CD4-positive, alpha-beta T cell (primary cell): ENCODE data around the gene SLC38A10. TPM values are rescaled to one million over a fixed set of nuclear protein-coding genes. Genes with fewer than 3 reads are reported as not detected.

Source experiments
- ATAC-seq: fragments of 200-7000 bp; cut with Tn5 transposase; one replicate; pipeline ENCODE4 v1.10.0; 2022; ENCODE audit warnings: mild to moderate bottlenecking; ENCODE audit not compliant: poor library complexity
- CTCF ChIA-PET: fragments of 350-600 bp; sonication (Branson Sonifier 250); formaldehyde crosslinking; loops from one replicate; lab custom pipeline; 2021; ENCODE audit warnings: antibody characterized with exemption, inconsistent platforms; lab: Charles Lee
- POLR2A ChIA-PET: fragments of 350-600 bp; sonication (Branson Sonifier 250); formaldehyde crosslinking; loops from one replicate; lab custom pipeline; 2021; ENCODE audit warnings: antibody characterized with exemption, inconsistent platforms; lab: Charles Lee
- DNase-seq, 14 experiments: peaks; one replicate each; pipeline ENCODE4 v3.0.0-alpha.2; 2013 to 2020; ENCODE audit warnings: mixed read lengths in 2 of 14
- H3K27ac ChIP-seq, 2 donors: one replicate each; pipeline versions ENCODE4 v1.5.1 to v1.7.0; 2013; ENCODE audit warnings: low read length in 2 of 2, low read depth in 1 of 2, mild to moderate bottlenecking in 1 of 2
- H3K27me3 ChIP-seq, 2 experiments: 1 replicate in 1 of 2; 2 replicates in 1 of 2; pipeline versions ENCODE4 v1.6.1 to v1.7.0; 2013; ENCODE audit warnings: low read length in 2 of 2, control low read depth in 1 of 2, mild to moderate bottlenecking in 1 of 2, moderate library complexity in 1 of 2; ENCODE audit not compliant: insufficient read depth in 2 of 2, control insufficient read depth in 1 of 2
- H3K36me3 ChIP-seq: one replicate; pipeline ENCODE4 v1.6.1; 2013; ENCODE audit warnings: low read length, control low read depth; ENCODE audit not compliant: insufficient read depth
- H3K4me1 ChIP-seq: one replicate; pipeline ENCODE4 v1.6.1; 2013; ENCODE audit warnings: low read length, control low read depth; ENCODE audit not compliant: insufficient read depth
- H3K4me3 ChIP-seq: one replicate; pipeline ENCODE4 v1.5.1; 2013; ENCODE audit warnings: mild to moderate bottlenecking, low read length, moderate library complexity
- H3K9me3 ChIP-seq, 2 experiments: 1 replicate in 1 of 2; 2 replicates in 1 of 2; pipeline versions ENCODE4 v1.6.1 to v1.7.0; 2013; ENCODE audit warnings: low read length in 2 of 2, mild to moderate bottlenecking in 2 of 2, control low read depth in 1 of 2, moderate library complexity in 1 of 2; ENCODE audit not compliant: control insufficient read depth in 1 of 2, insufficient read depth in 1 of 2
- H3K27ac Mint-ChIP-seq: one replicate; pipeline ENCODE4 v1.8.0; 2020; ENCODE audit warnings: mixed read lengths
- H3K27me3 Mint-ChIP-seq: one replicate; pipeline ENCODE4 v1.8.0; 2021; ENCODE audit warnings: mixed read lengths
- H3K36me3 Mint-ChIP-seq: one replicate; pipeline ENCODE4 v1.8.0; 2021; ENCODE audit warnings: low read depth, mixed read lengths
- H3K4me1 Mint-ChIP-seq: one replicate; pipeline ENCODE4 v1.8.0; 2021; ENCODE audit warnings: low read depth, mixed read lengths
- H3K4me3 Mint-ChIP-seq: one replicate; pipeline ENCODE4 v1.8.0; 2020; ENCODE audit warnings: mild to moderate bottlenecking, mixed read lengths
- H3K9me3 Mint-ChIP-seq: one replicate; pipeline ENCODE4 v1.8.0; 2020; ENCODE audit warnings: mixed read lengths
- CTCF ChIP-seq: fragments of 200-600 bp; IDR thresholded peaks from one replicate; pipeline ENCODE4 v1.8.0; 2022; ENCODE audit warnings: antibody characterized with exemption, mild to moderate bottlenecking
- intact Hi-C, 2 experiments: fragments of 100-400 bp; cut with DNase I in 1 of 2; cut with micrococcal nuclease in 1 of 2; formaldehyde crosslinking; loops; one replicate each; pipeline versions ENCODE4 v1.15.1 to v1.9.0; 2023 to 2025; cut with DNase I, micrococcal nuclease
- total RNA-seq, 174 experiments: library from RNA in 2 of 174; stranded (reverse) in 2 of 174; gene quantifications; one replicate each; pipeline ENCODE4 v1.2.3 and lab custom pipeline; 2021 to 2026

The SLC38A10 gene
- total RNA-seq, 2 experiments from 2014 or later, result 22.8 to 26.4 TPM

DNA sequence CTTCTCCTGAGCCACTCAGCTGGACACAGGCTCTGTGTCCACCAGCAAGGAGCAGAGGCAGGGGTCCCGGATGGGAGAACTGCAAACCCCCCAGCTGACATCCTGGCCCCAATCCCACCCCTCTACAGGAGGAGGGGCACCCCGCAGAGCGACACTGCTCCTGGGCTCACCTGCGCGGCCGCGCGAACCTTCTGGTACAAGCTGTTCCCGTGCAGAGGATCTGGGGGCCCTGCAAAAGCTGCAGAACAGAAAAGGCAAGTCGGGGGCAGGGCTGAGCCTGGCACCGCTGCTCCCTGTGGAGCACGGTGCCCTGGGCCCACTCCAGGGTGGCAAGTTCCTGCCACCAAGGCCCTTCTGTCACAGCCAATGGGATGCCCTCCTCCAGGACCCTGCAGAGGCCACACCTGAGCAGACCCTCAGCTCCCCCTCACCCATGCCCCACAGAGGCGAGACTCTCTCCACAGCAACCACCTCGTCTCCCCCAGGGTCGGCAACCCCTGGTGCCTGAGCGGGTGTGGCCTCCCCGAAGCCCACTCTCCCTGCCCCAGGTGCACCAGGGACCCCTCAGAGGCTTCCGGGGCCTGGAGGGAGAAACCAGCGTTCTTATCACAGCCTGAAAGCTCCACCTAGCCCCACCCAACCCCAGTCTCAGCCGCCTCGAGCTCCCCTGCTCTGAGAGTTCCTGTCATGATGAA lies 61.1 kb downstream of the SLC38A10 start:
- no peak overlapping the region for H3K27ac ChIP-seq
- H3K36me3 Mint-ChIP-seq, result peaks cover 29% of the 10 kb centered on the region

DNA sequence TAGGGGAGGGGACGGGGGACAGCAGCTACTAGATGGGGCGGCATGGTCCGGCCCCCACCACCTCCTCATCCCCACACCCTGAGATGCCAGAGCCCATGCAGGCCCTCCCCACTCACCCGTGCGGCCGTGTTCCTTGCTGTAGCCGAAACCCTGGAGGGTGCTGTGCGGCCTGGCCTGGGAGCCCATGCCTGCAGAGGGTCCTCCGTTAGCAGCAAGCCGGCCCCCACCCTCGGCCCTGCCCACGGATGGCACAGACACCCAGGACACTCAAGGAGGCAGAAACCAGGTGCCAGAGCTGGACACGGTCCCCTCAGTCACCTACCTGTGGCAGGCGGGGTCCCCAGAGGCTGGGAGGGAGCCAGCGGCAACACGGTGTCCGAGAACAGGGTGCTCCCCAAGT lies 61.8 kb downstream of the SLC38A10 start:
- Histone ChIP-seq H3K4me1 (peaks cover 28% of the 10 kb centered on the region), H3K4me3 (no peak overlapping the region), H3K27me3 (no peaks in the 10 kb centered on the region), H3K27ac (no peak overlapping the region), H3K36me3 (peaks cover 50% of the 10 kb centered on the region), H3K9me3 (no peaks in the 10 kb centered on the region)
- DNase-seq, result no peak
- POLR2A ChIA-PET, result interaction anchor here (1.0 kb wide), 1 partner anchor 10 kb away, joined by 3 read pairs; the partner anchor contains the start of gene CEP131
- Mint-ChIP-seq H3K27ac (no peak overlapping the region), H3K4me3 (no peak overlapping the region), H3K36me3 (peaks cover 29% of the 10 kb centered on the region), H3K4me1 (peaks cover 24% of the 10 kb centered on the region), H3K9me3 (no peaks in the 10 kb centered on the region), H3K27me3 (no peaks in the 10 kb centered on the region)
- no peak for TF ChIP-seq CTCF
- intact Hi-C loops, result no loop called here
- CTCF ChIA-PET, result no interaction called here
- no peak for ATAC-seq

More for the DNA sequence above, 61.1 kb downstream of the SLC38A10 start:
- intact Hi-C loops, result no loop called here
- POLR2A ChIA-PET, result interaction anchor here (1.0 kb wide), 1 partner anchor 11 kb away, joined by 3 read pairs; the partner anchor contains the start of gene CEP131
- CTCF ChIA-PET, result no interaction called here
- H3K36me3 ChIP-seq, result peaks cover 50% of the 10 kb centered on the region
- no peak for ATAC-seq
- H3K4me3 Mint-ChIP-seq, result no peak overlapping the region
- no peak for DNase-seq
- H3K4me1 ChIP-seq, result peaks cover 30% of the 10 kb centered on the region
- no peak overlapping the region for H3K27ac Mint-ChIP-seq
- H3K9me3 Mint-ChIP-seq, result no peaks in the 10 kb centered on the region
- peaks cover 25% of the 10 kb centered on the region for H3K4me1 Mint-ChIP-seq
- TF ChIP-seq CTCF, result no peak
- H3K27me3 ChIP-seq, result no peaks in the 10 kb centered on the region
- no peaks in the 10 kb centered on the region for H3K9me3 ChIP-seq
- no peak overlapping the region for H3K4me3 ChIP-seq
- no peaks in the 10 kb centered on the region for H3K27me3 Mint-ChIP-seq

GRCh38 chr17:81232616-81233241 lies 62.4 kb downstream of the SLC38A10 start:
- Histone ChIP-seq H3K27ac (no peak overlapping the region), H3K4me1 (peaks cover 22% of the 10 kb centered on the region), H3K27me3 (no peaks in the 10 kb centered on the region), H3K4me3 (no peak overlapping the region), H3K36me3 (peaks cover 50% of the 10 kb centered on the region), H3K9me3 (no peaks in the 10 kb centered on the region)
- Mint-ChIP-seq H3K27ac (no peak overlapping the region), H3K27me3 (no peaks in the 10 kb centered on the region), H3K9me3 (no peaks in the 10 kb centered on the region), H3K4me1 (peaks cover 23% of the 10 kb centered on the region), H3K36me3 (peaks cover 33% of the 10 kb centered on the region), H3K4me3 (no peak overlapping the region)
- no peak for DNase-seq
- intact Hi-C loops, result no loop called here
- ChIA-PET CTCF (no interaction called here), POLR2A (no interaction called here)
- no peak for ATAC-seq
- no peak for TF ChIP-seq CTCF
